GM10266 (cell line): ENCODE results near the gene SAMD14.

ENCODE experiments used
- DNase-seq: peaks from one replicate; pipeline ENCODE4 v3.0.0; 2012; ENCODE audit errors: extremely low spot score
- TF ChIP-seq, protein P1 (sequence below): IDR thresholded peaks from 2 replicates; pipeline ENCODE4 v1.5.1; 2012; ENCODE audit warnings: mild to moderate bottlenecking, low read depth; ENCODE audit not compliant: control insufficient read depth, insufficient read depth; ENCODE audit errors: missing control alignments

SAMD14 gene

DNA sequence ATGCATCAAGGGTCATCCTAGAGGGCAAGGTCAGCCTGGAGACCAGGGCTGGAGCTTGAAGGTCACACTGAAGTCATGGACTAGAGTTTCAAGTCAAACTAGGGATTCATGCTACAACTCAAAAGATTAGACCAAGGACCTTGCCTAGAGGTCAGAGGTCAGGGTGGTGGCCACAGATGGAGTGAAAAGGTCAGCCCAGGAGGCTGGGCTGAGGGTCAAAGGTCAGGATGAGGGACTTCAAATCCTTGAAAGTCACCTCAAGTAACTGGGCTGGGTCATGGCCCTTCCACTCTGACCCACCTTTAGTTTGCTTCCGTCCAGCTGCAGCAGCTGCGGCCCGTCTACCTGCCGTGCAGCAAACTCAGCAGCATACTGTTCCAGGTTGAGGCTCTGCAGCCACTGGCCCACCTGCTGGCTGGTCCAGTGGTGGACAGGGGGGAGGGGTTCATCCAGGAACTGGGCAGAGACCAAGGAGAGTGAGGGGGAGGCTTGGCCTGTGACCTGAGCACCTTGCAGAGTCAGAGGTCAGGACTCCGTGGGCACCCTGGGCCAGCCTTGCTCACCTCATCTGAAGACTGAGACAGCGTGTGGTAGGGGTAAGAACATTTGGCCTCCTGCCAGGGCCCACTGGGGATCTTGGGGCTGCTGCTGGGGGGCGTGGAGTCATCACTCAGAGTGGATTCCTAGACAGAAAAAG lies 16.2 kb downstream of the SAMD14 start:
- TF ChIP-seq, protein P1, sequence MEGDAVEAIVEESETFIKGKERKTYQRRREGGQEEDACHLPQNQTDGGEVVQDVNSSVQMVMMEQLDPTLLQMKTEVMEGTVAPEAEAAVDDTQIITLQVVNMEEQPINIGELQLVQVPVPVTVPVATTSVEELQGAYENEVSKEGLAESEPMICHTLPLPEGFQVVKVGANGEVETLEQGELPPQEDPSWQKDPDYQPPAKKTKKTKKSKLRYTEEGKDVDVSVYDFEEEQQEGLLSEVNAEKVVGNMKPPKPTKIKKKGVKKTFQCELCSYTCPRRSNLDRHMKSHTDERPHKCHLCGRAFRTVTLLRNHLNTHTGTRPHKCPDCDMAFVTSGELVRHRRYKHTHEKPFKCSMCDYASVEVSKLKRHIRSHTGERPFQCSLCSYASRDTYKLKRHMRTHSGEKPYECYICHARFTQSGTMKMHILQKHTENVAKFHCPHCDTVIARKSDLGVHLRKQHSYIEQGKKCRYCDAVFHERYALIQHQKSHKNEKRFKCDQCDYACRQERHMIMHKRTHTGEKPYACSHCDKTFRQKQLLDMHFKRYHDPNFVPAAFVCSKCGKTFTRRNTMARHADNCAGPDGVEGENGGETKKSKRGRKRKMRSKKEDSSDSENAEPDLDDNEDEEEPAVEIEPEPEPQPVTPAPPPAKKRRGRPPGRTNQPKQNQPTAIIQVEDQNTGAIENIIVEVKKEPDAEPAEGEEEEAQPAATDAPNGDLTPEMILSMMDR: no peak
- DNase-seq: no peak

DNA sequence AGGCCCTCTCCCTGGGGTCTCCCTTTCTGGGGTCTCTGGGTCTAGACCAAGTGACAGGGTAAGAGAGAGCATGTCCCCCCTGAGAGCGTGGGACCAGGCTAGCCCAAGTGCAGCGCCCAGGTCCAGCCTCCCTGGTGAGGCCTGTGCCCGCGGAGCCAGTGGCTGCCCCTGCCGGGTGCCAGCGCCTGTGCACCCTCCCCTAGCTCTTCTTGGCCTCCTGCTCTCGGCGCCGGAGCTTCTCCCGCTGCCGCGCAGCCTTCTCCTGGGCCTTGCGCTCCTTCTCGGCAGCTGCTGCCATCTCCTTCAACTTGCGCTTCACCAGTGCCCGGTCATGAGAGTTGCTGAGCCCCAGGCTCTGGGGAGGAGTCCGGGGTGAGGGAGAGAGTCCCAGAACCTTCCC lies 17.3 kb downstream of the SAMD14 start:
- no peak for DNase-seq
- TF ChIP-seq, protein P1: no peak

DNA sequence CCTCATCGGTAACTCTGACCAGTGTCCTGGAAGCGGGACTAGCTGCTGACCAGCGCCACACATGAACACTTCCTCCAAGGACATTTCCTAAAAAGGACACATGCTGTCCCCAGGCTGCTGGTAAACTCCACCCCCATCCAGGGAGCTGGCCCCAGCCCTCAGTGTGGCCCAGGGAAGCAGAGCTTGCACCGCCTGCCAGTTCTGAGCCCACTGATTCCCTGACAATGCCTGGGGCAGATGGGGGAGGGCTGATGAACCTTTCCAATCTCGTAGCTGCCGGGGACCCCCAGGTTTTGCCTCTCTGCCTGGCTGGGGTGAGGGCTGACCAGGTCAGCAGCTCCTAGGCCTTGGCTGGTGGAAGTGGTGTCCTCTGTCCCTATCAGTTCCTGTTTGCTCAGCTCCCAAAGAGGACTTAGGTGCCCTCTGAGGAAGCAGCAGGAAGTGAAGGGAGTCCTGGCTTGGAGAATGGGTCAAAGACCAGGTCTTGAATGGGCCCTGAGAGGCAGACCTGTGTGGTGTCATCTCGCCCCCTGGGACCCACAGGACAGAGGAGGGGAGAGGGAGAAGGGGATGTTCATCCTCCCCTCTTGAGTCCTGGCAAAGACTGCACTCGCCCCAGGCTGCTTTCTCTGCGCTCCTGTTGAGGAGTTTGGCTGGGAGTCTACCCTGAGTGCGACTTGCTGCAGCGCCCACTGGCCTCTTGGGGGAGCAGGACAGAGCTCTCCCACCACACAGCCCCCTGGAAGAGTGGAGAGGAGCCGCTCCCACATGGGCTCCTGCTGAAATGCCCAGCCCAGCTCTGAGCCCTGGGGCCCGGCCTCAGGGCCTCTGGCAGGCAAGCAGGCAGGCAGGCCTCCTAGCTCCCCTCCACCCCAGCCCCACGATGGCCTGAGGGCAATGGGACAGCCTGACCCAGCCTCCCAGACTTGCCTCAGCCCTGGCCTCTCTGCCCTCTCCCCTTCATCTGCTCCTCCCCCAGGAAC lies 18.0 kb downstream of the SAMD14 start:
- DNase-seq: no peak
- TF ChIP-seq, protein P1: no peak

DNA sequence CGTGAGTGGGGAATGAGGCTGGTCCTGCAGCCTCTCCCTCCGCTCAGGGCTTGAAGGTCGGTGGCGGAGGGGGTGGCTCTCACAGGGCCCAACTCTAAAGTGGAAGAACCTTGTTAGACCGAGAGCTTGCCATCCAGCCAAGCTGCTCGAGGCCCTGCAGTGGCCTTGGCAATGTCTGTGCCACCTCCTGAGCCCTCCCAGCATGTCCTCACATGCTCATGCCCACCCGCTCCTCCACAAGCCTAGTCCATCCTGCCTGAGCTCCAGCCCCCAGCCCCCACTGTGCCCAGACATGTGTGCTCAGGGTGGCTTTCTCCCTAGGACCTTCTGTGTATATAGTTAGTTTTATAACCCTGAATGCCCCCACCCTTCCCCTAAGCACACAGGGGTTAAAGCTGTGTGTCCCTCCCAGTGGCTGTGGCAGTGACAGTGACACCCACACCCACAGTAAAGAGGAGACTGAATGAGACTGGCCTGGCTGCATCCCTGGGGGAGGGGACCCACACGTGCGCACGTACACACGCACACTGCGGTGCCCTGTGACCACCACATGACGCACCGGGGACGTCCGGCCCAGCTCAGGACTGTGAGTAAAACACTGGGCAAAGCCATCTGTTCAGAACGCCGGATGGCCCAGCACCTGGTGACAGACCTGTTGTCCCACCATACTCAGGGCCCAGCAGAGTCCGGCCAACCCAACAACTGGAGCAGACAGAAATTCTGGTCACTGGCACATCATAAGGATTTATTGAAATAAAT lies 19.2 kb downstream of the SAMD14 start:
- no peak for DNase-seq
- TF ChIP-seq, protein P1: no peak

DNA sequence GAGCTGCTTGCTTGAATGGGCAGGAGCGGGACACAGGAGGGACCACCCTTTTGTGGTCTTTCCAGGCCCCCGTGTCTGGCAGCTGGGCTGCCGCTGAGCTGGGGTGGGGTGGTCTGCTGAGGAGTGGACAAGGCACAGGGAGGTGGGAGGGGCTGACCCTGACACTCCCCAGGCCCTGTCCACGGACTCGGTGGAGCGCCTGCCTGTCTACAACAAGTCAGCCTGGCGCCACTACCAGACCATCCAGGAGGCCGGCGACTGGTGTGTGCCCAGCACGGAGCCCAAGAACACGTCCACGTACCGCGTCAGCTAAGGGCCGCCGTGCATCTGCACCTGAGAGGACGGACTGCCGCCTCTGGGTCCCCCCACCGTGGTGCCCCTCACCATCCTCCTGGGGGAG lies 20.2 kb downstream of the SAMD14 start:
- no peak for DNase-seq

DNA sequence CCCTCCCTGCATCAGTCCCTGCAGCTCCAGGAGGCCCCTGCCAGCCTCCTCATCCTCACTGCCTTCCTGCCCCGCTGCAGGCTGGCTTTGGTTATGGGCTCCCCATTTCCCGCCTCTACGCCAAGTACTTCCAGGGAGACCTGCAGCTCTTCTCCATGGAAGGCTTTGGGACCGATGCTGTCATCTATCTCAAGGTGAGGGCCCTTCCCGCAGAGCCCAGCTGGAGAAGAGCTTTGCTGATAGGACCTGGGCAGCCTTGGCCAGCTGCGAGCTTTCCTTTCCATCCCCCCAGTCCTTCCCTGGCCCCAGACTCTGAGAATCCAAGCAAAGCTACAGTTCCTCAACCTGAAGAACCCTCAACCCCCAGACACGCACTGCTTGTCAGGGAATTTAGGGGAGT lies 20.8 kb downstream of the SAMD14 start:
- TF ChIP-seq, protein P1: no peak

More for the DNA sequence above, 20.2 kb downstream of the SAMD14 start:
- TF ChIP-seq, protein P1: no peak

More for the DNA sequence above, 20.8 kb downstream of the SAMD14 start:
- no peak for DNase-seq
